GM20000 (cell line): ENCODE results near the gene KLRF1.

Experiments used
- DNase-seq: peaks from one replicate; pipeline ENCODE4 v3.0.0; 2012; ENCODE audit warnings: low spot score
- CTCF ChIP-seq: IDR thresholded peaks from 2 replicates; pipeline ENCODE4 v1.5.1; 2012; ENCODE audit warnings: mild to moderate bottlenecking, control low read depth; ENCODE audit errors: extremely low read depth, missing control alignments

Gene KLRF1, protein sequence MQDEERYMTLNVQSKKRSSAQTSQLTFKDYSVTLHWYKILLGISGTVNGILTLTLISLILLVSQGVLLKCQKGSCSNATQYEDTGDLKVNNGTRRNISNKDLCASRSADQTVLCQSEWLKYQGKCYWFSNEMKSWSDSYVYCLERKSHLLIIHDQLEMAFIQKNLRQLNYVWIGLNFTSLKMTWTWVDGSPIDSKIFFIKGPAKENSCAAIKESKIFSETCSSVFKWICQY

DNA sequence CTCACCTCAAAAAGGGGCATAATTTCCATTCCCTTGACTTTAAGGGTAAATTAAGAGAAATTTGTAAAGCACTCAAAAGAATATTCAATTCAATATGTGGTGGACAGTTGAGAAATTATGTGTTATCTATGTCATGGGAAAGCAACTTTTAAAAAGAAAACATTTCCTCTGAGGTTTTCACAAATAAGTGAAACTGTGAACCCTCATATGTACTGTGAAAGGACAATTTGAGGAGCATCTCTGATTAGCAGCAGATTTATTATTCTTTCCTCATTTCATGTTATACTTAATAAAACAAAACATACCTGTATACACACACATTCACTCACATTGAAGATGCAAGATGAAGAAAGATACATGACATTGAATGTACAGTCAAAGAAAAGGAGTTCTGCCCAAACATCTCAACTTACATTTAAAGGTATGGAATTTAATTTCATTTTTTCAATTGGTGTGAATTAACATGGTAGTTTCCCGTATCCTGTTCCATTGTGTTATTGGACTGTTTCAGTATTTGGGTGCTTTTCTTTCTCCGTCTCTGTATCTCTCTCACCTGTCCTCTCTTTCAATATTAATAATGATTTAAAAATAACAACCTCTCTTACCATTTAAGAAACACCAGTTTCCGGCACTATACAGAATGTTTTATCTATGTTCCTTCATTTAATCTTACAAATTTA lies at the start of gene KLRF1:
TSS of gene KLRF1 (plus strand) at position 273 of the 680 bp plus-strand sequence. CDS start at position 337, 64 bp downstream.
- no peak for TF ChIP-seq CTCF

DNA sequence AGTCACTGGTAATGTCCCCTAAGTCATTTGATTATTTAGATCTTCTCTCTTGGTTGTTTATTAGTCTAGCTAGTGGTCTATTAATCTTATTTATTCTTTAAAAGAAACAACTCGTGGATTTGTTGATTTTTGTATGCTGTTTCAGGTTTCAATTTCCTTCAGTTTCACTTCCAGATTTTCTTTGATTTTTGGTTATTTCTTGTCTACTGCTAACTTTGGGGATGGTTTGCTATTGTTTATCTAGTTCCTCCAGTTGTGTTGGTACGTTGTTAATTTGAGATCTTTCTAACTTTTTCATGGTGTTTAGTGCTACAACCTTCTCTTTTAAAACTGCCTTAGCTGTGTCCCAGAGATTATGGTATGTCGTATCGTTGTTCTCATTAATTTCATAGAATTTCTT lies 48.1 kb upstream of the KLRF1 start:
- DNase-seq: no peak
- TF ChIP-seq CTCF: no peak

More for the DNA sequence above, at the start of gene KLRF1:
- DNase-seq: no peak

DNA sequence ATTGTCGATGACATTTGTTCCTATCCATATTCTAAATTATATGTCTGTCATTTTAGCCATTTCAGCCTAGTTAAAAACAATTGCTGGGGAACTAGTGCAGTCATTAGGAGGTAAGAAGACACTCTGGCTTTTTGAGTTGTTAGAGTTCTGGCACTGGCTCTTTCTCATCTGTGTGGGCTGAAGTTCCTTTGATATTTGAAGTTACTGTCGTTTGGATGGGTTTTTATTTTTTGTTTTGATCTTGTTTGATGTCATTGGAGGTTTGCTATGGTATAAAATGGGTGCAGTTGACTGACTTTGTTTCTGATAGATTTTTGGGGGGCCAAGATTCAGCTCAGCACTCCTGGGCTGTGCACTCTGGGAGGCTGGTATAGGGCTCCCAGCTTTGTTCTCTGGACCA lies 45.9 kb upstream of the KLRF1 start:
- no peak for TF ChIP-seq CTCF

DNA sequence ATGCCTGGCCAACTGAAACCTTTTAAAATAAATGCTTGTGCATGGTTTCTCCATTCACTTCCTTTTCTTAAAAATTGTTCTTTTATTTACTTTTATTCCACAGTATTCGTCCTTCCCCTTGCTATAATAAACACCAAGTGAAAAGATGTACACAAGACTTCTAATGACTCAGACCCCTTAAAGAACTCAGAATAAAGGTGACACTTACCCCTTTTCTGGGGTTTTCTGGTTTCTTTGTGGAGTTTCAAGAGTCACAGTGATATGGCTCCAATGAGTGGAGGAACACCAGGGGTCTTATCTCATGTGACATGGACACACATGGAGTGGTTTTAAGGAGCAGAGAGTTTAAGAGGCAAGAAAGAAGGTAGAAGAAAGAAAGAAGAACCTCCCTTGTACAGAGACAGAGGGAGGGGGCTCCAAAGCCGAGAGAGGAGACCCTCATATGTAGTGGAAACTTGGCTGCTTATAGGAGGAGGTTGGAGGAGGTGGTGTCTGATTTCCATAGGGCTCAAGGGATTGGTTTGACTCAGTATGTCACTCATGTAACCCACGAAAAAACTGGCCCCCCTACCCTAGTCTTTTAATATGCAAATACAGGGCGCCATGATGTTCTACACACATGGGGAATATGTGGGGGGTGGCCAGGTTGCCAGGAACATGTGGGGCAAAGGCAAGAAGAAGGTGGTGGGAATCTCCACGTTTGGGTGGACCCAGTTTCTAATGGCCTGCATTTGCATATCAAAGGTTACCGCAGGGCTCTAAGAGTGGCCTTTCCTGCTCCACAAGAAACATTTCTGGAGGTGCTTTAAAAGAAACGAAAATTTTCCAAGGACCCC lies 44.5 kb upstream of the KLRF1 start:
- no peak for DNase-seq
- no peak for TF ChIP-seq CTCF

More for the DNA sequence above, 45.9 kb upstream of the KLRF1 start:
- DNase-seq: no peak

GRCh38 chr12:9784326-9784725 lies 43.0 kb upstream of the KLRF1 start:
- TF ChIP-seq CTCF: no peak
- DNase-seq: no peak

- TF ChIP-seq CTCF: no peak
- no peak for DNase-seq
Measured at GRCh38 chr12:9784816-9785215, 42.5 kb upstream of the KLRF1 start.
